ENCODE data around the gene RBM43. TPM values are rescaled to one million over a fixed set of nuclear protein-coding genes. Genes with fewer than 3 reads are reported as not detected.
A peak's percentile ranks its signal among the peaks of the same experiment; 100 is the strongest.

Gene RBM43
- total and polyA plus RNA-seq, 2 donors from 2014 or later = 6.0 to 13.6 TPM

DNA sequence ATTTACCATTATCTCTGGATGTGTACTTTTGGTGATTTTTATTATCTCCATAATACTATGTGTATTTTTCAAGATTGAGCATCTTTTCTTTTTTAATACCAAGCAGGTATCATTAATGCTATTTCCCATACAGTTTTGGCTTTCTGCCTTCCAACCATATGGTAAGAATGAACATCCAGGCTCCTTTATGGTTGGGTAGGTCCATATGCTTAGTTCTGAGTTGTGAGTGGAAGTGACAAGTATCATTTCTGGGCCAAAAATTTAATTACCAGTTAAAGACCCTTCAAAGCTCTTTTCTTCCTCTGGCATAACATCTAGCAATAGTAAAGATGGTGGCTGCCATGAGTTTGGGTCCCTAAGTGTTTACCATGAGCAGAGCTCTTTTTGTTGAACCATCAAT is 4.3 kb upstream of the RBM43 start:
- H3K9me3 ChIP-seq (ENCODE audit: control insufficient read depth in 2 of 3, insufficient read depth in 1 of 3, low read length in 3 of 3) = no peaks in the 10 kb centered on the region
- peaks cover 0 to 5% (median 3%) of the 10 kb centered on the region in 3 donors for H3K4me1 ChIP-seq (ENCODE audit: control insufficient read depth in 2 of 3, insufficient read depth in 2 of 3, low read depth in 1 of 3, low read length in 3 of 3)
- DNase-seq = no peak
- TF ChIP-seq CTCF (IDR thresholded peaks at IDR 0.05; ENCODE audit: borderline replicate concordance, extremely low read depth, insufficient read depth) = no peak
- H3K36me3 ChIP-seq (ENCODE audit: control insufficient read depth in 2 of 3, insufficient read depth in 3 of 3, low read length in 3 of 3) = peaks cover 0 to 5% (median 5%) of the 10 kb centered on the region in 3 donors
- H3K27ac ChIP-seq (ENCODE audit: low read depth in 2 of 2, low read length in 2 of 2) = no peak overlapping the region
- H3K4me3 ChIP-seq (ENCODE audit: low read length in 3 of 3) = no peak overlapping the region
- no peak for FAIRE-seq
- no peaks in the 10 kb centered on the region for H3K27me3 ChIP-seq (ENCODE audit: control insufficient read depth, insufficient read depth, low read length)
- intact Hi-C loops (cut with DNase I) = no loop called here
- no peak overlapping the region for H3K9ac ChIP-seq (ENCODE audit: low read length in 3 of 3)

- Histone ChIP-seq H3K27ac (ENCODE audit: low read depth in 2 of 2, low read length in 2 of 2) (no peak overlapping the region), H3K9ac (ENCODE audit: low read length in 3 of 3) (no peak overlapping the region), H3K4me3 (ENCODE audit: low read length in 3 of 3) (no peak overlapping the region), H3K36me3 (ENCODE audit: control insufficient read depth in 2 of 3, insufficient read depth in 3 of 3, low read length in 3 of 3) (no peaks in the 10 kb centered on the region), H3K9me3 (ENCODE audit: control insufficient read depth in 2 of 3, insufficient read depth in 1 of 3, low read length in 3 of 3) (no peaks in the 10 kb centered on the region), H3K4me1 (ENCODE audit: control insufficient read depth in 2 of 3, insufficient read depth in 2 of 3, low read depth in 1 of 3, low read length in 3 of 3) (peaks cover 0 to 5% (median 3%) of the 10 kb centered on the region in 3 donors), H3K27me3 (ENCODE audit: control insufficient read depth, insufficient read depth, low read length) (no peaks in the 10 kb centered on the region)
- FAIRE-seq = no peak
- TF ChIP-seq CTCF (IDR thresholded peaks at IDR 0.05; ENCODE audit: borderline replicate concordance, extremely low read depth, insufficient read depth) = no peak
- intact Hi-C loops (cut with DNase I) = no loop called here
- peak in 1 of 5 donors; percentile 23 for DNase-seq
Observed at GRCh38 chr2:151264157-151264825, 2.6 kb upstream of the RBM43 start.

- Histone ChIP-seq H3K4me1 (ENCODE audit: control insufficient read depth in 2 of 3, insufficient read depth in 2 of 3, low read depth in 1 of 3, low read length in 3 of 3) (peaks cover 0 to 5% (median 3%) of the 10 kb centered on the region in 3 donors), H3K4me3 (ENCODE audit: low read length in 3 of 3) (no peak overlapping the region), H3K27ac (ENCODE audit: low read depth in 2 of 2, low read length in 2 of 2) (no peak overlapping the region), H3K27me3 (ENCODE audit: control insufficient read depth, insufficient read depth, low read length) (no peaks in the 10 kb centered on the region), H3K36me3 (ENCODE audit: control insufficient read depth in 2 of 3, insufficient read depth in 3 of 3, low read length in 3 of 3) (no peaks in the 10 kb centered on the region), H3K9ac (ENCODE audit: low read length in 3 of 3) (no peak overlapping the region), H3K9me3 (ENCODE audit: control insufficient read depth in 2 of 3, insufficient read depth in 1 of 3, low read length in 3 of 3) (no peaks in the 10 kb centered on the region)
- FAIRE-seq (no peak), DNase-seq (peak in 2 of 5 donors; percentile 45 to 75)
- intact Hi-C loops (cut with DNase I) = no loop called here
- TF ChIP-seq CTCF (IDR thresholded peaks at IDR 0.05; ENCODE audit: borderline replicate concordance, extremely low read depth, insufficient read depth) = no peak
Observed at GRCh38 chr2:151262629-151263028, 966 bp upstream of the RBM43 start.

DNA sequence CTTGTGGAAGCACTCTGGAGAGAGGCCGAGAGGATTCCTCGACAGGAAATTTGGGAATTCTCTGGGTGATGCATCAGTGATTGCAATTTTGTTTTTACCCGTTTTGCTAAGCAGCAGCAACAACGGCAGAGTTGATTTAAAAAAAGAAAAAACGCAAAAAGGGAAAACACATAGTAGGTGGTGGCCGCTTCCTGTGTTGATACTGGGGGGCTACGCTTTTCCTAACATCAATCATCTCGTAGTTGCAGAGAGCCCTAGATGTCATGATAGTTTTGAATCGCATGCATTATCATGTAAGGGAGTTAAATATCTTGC is 271 bp upstream of the RBM43 start:
- FAIRE-seq (no peak), DNase-seq (no peak)
- intact Hi-C loops (cut with DNase I) = no loop called here
- Histone ChIP-seq H3K4me3 (ENCODE audit: low read length in 3 of 3) (peak overlapping the region; percentile 79 to 92 (median 86)), H3K9ac (ENCODE audit: low read length in 3 of 3) (peak overlapping the region in 2 of 3 donors; percentile 84 to 88), H3K27ac (ENCODE audit: low read depth in 2 of 2, low read length in 2 of 2) (peak overlapping the region; percentile 94 to 95), H3K4me1 (ENCODE audit: control insufficient read depth in 2 of 3, insufficient read depth in 2 of 3, low read depth in 1 of 3, low read length in 3 of 3) (peaks cover 0 to 5% (median 3%) of the 10 kb centered on the region in 3 donors), H3K9me3 (ENCODE audit: control insufficient read depth in 2 of 3, insufficient read depth in 1 of 3, low read length in 3 of 3) (no peaks in the 10 kb centered on the region), H3K27me3 (ENCODE audit: control insufficient read depth, insufficient read depth, low read length) (no peaks in the 10 kb centered on the region), H3K36me3 (ENCODE audit: control insufficient read depth in 2 of 3, insufficient read depth in 3 of 3, low read length in 3 of 3) (no peaks in the 10 kb centered on the region)
- no peak for TF ChIP-seq CTCF (IDR thresholded peaks at IDR 0.05; ENCODE audit: borderline replicate concordance, extremely low read depth, insufficient read depth)
